ENCODE data around the gene RNF208. TPM values are rescaled to one million over a fixed set of nuclear protein-coding genes. Genes with fewer than 3 reads are reported as not detected.
A peak's percentile ranks its signal among the peaks of the same experiment; 100 is the strongest.

The RNF208 gene
- total RNA-seq, 1 donor from 2014 or later: not detected

DNA sequence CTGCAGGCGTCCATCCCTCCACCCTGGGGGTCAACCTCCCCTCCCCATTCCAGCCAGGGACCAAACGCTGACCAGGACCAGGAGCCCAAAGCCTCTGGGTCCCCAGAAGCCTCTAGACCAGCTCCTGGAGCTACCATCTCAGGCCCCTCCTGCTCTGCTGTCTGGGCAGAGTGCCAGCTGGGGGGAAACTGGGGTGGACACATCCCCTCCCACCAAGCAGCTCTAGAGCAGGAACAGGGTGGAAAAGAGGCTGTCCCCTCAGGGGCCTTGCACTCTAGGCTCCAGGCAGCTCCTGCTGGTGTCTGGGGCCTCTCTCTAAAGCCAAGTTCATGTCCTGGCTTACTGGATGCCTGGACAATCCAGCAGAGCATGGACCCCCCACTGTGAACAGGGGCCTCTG, 29.2 kb downstream of the RNF208 start:
- FAIRE-seq (no peak), DNase-seq (ENCODE audit: low read depth) (no peak)
- Histone ChIP-seq H3K36me3 (ENCODE audit: control insufficient read depth, insufficient read depth, low read length) (peaks cover 13% of the 10 kb centered on the region), H3K27me3 (ENCODE audit: control insufficient read depth, insufficient read depth, low read length) (no peaks in the 10 kb centered on the region), H3K4me3 (ENCODE audit: low read depth, low read length) (no peak overlapping the region)
- TF ChIP-seq, protein P1, sequence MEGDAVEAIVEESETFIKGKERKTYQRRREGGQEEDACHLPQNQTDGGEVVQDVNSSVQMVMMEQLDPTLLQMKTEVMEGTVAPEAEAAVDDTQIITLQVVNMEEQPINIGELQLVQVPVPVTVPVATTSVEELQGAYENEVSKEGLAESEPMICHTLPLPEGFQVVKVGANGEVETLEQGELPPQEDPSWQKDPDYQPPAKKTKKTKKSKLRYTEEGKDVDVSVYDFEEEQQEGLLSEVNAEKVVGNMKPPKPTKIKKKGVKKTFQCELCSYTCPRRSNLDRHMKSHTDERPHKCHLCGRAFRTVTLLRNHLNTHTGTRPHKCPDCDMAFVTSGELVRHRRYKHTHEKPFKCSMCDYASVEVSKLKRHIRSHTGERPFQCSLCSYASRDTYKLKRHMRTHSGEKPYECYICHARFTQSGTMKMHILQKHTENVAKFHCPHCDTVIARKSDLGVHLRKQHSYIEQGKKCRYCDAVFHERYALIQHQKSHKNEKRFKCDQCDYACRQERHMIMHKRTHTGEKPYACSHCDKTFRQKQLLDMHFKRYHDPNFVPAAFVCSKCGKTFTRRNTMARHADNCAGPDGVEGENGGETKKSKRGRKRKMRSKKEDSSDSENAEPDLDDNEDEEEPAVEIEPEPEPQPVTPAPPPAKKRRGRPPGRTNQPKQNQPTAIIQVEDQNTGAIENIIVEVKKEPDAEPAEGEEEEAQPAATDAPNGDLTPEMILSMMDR (IDR thresholded peaks at IDR 0.05; ENCODE audit: insufficient read depth, low read length, severe bottlenecking): no peak

DNA sequence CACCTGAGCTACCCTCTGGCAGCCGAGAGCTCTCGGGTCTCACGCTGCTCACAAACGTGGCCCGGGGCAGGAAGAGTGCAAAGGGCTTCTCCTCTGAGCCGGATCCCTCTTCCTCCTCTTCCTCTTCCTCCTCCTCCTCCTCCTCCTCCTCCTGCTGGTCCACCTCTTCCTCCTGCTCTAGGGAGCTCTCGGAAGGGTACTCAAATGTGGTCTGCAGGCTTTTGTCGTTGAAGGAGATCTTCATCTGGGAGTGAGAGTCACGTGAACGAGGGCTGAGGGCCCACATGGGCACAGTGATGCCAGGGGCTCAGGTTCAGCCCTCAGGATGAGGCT, 29.6 kb downstream of the RNF208 start:
- Histone ChIP-seq H3K4me3 (ENCODE audit: low read depth, low read length) (no peak overlapping the region), H3K36me3 (ENCODE audit: control insufficient read depth, insufficient read depth, low read length) (peaks cover 13% of the 10 kb centered on the region), H3K27me3 (ENCODE audit: control insufficient read depth, insufficient read depth, low read length) (no peaks in the 10 kb centered on the region)
- TF ChIP-seq, protein P1 (IDR thresholded peaks at IDR 0.05; ENCODE audit: insufficient read depth, low read length, severe bottlenecking): no peak
- DNase-seq (ENCODE audit: low read depth) (no peak), FAIRE-seq (no peak)

DNA sequence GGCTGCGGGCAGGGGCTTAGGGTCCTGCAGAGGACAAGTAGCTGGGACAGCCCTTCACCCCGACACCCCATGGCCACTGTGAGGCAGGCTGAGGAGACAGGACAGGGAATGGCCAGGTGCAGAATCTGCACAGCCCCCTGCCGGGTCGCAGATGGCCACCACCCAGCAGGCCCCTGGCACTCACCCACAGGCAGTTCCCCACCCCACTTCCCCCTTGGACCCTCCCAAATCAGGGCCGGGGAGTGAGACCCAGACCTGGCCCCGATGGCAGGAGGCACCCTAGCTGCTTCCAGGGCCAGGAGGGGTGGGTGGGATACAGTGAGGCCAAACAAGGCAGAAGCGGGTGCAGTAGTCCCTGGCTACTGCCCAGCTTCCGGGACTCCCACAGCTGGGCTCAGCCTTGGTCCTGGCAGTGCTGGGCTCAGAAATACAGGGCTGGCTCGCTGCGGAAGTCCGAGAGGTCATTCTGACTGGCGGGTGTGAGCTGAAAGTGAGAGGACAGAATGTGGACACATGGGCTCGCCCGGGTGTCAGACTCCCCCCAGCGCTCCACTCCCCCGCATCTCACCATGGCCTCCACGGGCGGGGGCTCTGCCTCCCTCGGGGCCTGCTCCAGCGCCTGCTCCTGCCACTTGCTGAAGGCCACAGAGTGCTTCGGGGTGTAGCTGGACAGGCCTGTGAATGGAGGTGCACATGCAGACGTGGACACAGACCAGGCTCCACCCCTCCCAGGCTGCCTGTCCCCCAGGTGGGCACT, 30.2 kb downstream of the RNF208 start:
- DNase-seq (ENCODE audit: low read depth) (no peak), FAIRE-seq (no peak)
- TF ChIP-seq, protein P1 (IDR thresholded peaks at IDR 0.05; ENCODE audit: insufficient read depth, low read length, severe bottlenecking): no peak
- Histone ChIP-seq H3K36me3 (ENCODE audit: control insufficient read depth, insufficient read depth, low read length) (peaks cover 17% of the 10 kb centered on the region), H3K4me3 (ENCODE audit: low read depth, low read length) (no peak overlapping the region), H3K27me3 (ENCODE audit: control insufficient read depth, insufficient read depth, low read length) (no peaks in the 10 kb centered on the region)

DNA sequence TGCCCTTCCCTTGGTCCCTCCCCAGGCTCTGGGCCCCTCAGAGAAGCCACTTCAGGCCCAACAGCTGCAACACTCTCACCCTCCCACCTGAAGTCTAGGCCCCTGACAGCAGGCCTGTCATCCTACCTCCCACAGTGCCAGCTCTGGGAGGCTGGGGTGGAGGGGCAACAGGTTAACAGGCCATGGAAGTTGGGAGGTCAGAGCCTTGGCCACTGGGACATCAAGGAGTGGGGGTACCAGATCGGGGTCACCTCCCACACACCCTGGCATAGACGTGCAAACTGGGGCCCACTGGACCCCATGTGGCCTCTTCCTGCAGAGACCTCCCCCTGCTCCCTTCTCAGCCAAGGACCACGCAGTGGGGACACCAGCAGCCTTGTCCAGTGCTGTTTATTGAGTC, 30.8 kb downstream of the RNF208 start:
- DNase-seq (ENCODE audit: low read depth) (no peak), FAIRE-seq (no peak)
- Histone ChIP-seq H3K27me3 (ENCODE audit: control insufficient read depth, insufficient read depth, low read length) (no peaks in the 10 kb centered on the region), H3K36me3 (ENCODE audit: control insufficient read depth, insufficient read depth, low read length) (peaks cover 17% of the 10 kb centered on the region), H3K4me3 (ENCODE audit: low read depth, low read length) (no peak overlapping the region)
- TF ChIP-seq, protein P1 (IDR thresholded peaks at IDR 0.05; ENCODE audit: insufficient read depth, low read length, severe bottlenecking): no peak

DNA sequence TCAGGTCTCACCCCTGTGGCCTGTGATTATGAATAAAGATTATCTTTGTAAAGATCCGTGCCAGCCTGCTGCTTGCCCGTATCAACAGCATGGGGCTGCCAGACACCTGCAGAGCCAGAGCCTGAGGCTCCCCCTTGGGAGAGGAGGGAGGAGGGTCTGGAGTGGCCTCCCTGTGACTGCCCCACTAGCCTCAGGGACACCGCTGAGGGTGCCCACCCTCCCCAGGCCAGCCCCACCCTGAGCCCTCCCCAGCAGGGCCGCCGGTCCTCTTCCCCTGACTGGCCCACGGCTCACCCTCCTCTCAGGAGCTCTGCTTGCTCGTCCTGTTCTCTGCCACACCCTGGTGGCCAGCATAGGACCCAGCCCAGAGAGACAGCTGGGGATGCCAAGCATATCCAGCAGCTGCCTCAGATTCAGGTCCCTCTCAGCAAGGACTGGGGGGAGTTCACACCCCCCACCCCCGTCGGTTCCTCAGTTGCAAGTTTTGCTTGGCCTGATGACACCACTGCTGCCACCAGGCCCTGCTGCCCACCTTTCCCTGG, 31.7 kb downstream of the RNF208 start:
- no peak for DNase-seq (ENCODE audit: low read depth)
- Histone ChIP-seq H3K36me3 (ENCODE audit: control insufficient read depth, insufficient read depth, low read length) (peaks cover 21% of the 10 kb centered on the region), H3K27me3 (ENCODE audit: control insufficient read depth, insufficient read depth, low read length) (no peaks in the 10 kb centered on the region), H3K4me3 (ENCODE audit: low read depth, low read length) (no peak overlapping the region)
- FAIRE-seq: no peak
- TF ChIP-seq, protein P1 (IDR thresholded peaks at IDR 0.05; ENCODE audit: insufficient read depth, low read length, severe bottlenecking): peak; percentile 29
